Breast epithelium (tissue), 3 donors: ENCODE results near the gene NRL.

Experiments
- POLR2A ChIP-seq: fragments of 450-650 bp; IDR thresholded peaks from one replicate; pipeline ENCODE4 v1.6.1; 2016; ENCODE audit warnings: antibody characterized with exemption, mild to moderate bottlenecking, moderate library complexity
- POLR2AphosphoS5 ChIP-seq, 3 donors: sonication (generic); formaldehyde crosslinking; IDR thresholded peaks; one replicate each; pipeline ENCODE4 v1.6.1; 2017; ENCODE audit warnings: antibody characterized with exemption in 3 of 3
- TF ChIP-seq, protein P1 (sequence below), 3 donors: fragments of 450-650 bp; IDR thresholded peaks; one replicate each; pipeline ENCODE4 v1.5.1; 2016 to 2017; ENCODE audit warnings: antibody characterized with exemption in 3 of 3, mild to moderate bottlenecking in 3 of 3, moderate library complexity in 3 of 3

DNA sequence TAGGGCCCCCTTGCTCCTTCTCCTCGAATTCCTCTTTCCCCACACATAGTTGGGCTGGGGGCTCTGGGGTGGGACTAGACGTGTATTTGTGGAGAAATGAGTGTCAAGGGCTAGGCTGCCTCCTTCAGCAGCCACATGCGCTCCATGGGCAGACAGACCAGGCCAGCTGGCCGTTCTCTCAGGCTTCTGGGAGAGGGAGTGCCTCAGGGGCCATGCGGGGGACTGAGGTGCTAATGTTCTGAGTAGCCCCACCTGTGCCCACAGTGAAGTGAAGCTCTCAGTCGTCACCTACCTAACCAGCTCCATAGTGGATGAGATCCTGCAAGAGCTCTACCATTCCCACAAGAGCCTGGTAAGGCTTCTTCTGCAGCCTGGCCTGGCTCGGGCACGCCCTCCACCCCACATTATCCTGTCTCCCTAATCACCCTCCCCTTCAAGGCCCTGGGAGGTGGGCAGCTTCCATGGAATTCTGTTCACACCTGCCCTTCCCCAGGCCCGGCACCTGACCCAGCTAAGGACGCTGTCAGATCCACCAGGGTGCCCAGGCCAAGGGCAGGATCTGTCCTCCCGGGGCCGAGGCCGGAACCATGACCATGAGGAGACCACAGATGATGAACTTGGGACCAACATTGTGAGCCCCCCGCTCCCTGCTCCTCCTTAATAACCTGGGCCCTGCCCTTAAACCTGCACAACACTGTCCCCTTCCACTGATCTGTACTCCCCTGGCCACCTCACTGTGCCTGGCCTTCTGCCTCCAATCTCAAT lies 52.4 kb downstream of the NRL start:
- TF ChIP-seq POLR2A (no peak), POLR2AphosphoS5 (IDR thresholded peaks at IDR 0.05) (no peak)
- TF ChIP-seq, protein P1, sequence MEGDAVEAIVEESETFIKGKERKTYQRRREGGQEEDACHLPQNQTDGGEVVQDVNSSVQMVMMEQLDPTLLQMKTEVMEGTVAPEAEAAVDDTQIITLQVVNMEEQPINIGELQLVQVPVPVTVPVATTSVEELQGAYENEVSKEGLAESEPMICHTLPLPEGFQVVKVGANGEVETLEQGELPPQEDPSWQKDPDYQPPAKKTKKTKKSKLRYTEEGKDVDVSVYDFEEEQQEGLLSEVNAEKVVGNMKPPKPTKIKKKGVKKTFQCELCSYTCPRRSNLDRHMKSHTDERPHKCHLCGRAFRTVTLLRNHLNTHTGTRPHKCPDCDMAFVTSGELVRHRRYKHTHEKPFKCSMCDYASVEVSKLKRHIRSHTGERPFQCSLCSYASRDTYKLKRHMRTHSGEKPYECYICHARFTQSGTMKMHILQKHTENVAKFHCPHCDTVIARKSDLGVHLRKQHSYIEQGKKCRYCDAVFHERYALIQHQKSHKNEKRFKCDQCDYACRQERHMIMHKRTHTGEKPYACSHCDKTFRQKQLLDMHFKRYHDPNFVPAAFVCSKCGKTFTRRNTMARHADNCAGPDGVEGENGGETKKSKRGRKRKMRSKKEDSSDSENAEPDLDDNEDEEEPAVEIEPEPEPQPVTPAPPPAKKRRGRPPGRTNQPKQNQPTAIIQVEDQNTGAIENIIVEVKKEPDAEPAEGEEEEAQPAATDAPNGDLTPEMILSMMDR (IDR thresholded peaks at IDR 0.05) = no peak
